IMR-90 (cell line): ENCODE data around the gene HS3ST2. TPM values are rescaled to one million over a fixed set of nuclear protein-coding genes. Genes with fewer than 3 reads are reported as not detected.

ENCODE experiments used
- ATAC-seq: fragments of 200-7000 bp; cut with Tn5 transposase; 2 replicates; pipeline ENCODE4 v1.9.1; 2020; ENCODE audit warnings: low read depth, mild to moderate bottlenecking, moderate library complexity
- BruUV-seq: library from RNA; stranded (reverse); fragments of 400-500 nt; replicated peaks from 2 replicates; lab custom pipeline; 2021; lab: Mats Ljungman, UMichigan
- CTCF ChIA-PET: fragments of 300-600 bp; formaldehyde crosslinking; extraction: SDS; loops from one replicate; lab custom pipeline; 2021; ENCODE audit warnings: antibody characterized with exemption; lab: Yijun Ruan, JAX
- POLR2A ChIA-PET: fragments of 300-600 bp; sonication (Branson Sonifier 250); formaldehyde crosslinking; loops from one replicate; lab custom pipeline; 2022; ENCODE audit warnings: antibody characterized with exemption; ENCODE audit not compliant: unreplicated experiment; lab: Charles Lee
- DNase-seq: peaks from one replicate; pipeline ENCODE4 v3.0.0; 2013
- H2AFZ ChIP-seq: replicated peaks from 2 replicates; pipeline ENCODE3; 2013; ENCODE audit warnings: low read length, mild to moderate bottlenecking; ENCODE audit not compliant: poor library complexity
- H2AK5ac ChIP-seq: 2 replicates; pipeline ENCODE4 v1.6.1; 2013; ENCODE audit warnings: low read depth, low read length, inconsistent platforms
- H2AK9ac ChIP-seq: replicated peaks from 2 replicates; pipeline ENCODE3; 2013; ENCODE audit warnings: mild to moderate bottlenecking, low read depth, low read length, moderate library complexity; ENCODE audit not compliant: poor library complexity
- H2BK120ac ChIP-seq: 2 replicates; pipeline ENCODE4 v1.6.1; 2013; ENCODE audit warnings: low read depth, low read length, inconsistent platforms
- H2BK15ac ChIP-seq: 3 replicates; pipeline ENCODE4 v1.6.1; 2013; ENCODE audit warnings: low read depth, low read length, inconsistent platforms
- H2BK20ac ChIP-seq: 2 replicates; pipeline ENCODE4 v1.6.1; 2013; ENCODE audit warnings: low read depth, mild to moderate bottlenecking, inconsistent platforms, low read length, moderate library complexity
- H2BK5ac ChIP-seq: 2 replicates; pipeline ENCODE4 v1.6.1; 2013; ENCODE audit warnings: mild to moderate bottlenecking, low read depth, low read length, inconsistent platforms; ENCODE audit not compliant: poor library complexity, severe bottlenecking
- H3K14ac ChIP-seq: replicated peaks from 2 replicates; pipeline ENCODE4 v1.6.1; 2013; ENCODE audit warnings: low read depth, low read length, inconsistent platforms
- H3K18ac ChIP-seq: 2 replicates; pipeline ENCODE4 v1.6.1; 2013; ENCODE audit warnings: low read depth, low read length, control low read depth
- H3K23ac ChIP-seq: 2 replicates; pipeline ENCODE4 v1.6.1; 2013; ENCODE audit warnings: low read depth, low read length, inconsistent platforms
- H3K27ac ChIP-seq: 2 replicates; pipeline ENCODE4 v1.5.1; 2013; ENCODE audit warnings: mild to moderate bottlenecking, control low read depth, low read length; ENCODE audit not compliant: insufficient read depth
- H3K27me3 ChIP-seq: 2 replicates; pipeline ENCODE4 v1.6.1; 2013; ENCODE audit warnings: low read length; ENCODE audit not compliant: control insufficient read depth, insufficient read depth
- H3K36me3 ChIP-seq: 2 replicates; pipeline ENCODE4 v1.6.1; 2013; ENCODE audit warnings: low read length, mixed read lengths; ENCODE audit not compliant: control insufficient read depth, insufficient read depth
- H3K4ac ChIP-seq: 2 replicates; pipeline ENCODE4 v1.6.1; 2013; ENCODE audit warnings: low read depth, low read length, inconsistent platforms
- H3K4me1 ChIP-seq: 2 replicates; pipeline ENCODE4 v1.6.1; 2013; ENCODE audit warnings: low read length, mixed read lengths; ENCODE audit not compliant: control insufficient read depth, insufficient read depth
- H3K4me2 ChIP-seq: 2 replicates; pipeline ENCODE4 v1.6.1; 2013; ENCODE audit warnings: low read depth, mild to moderate bottlenecking, control low read depth, low read length, moderate library complexity
- H3K4me3 ChIP-seq: 2 replicates; pipeline ENCODE4 v1.5.1; 2013; ENCODE audit warnings: low read depth, mild to moderate bottlenecking, control low read depth, low read length, moderate library complexity; ENCODE audit not compliant: insufficient read depth
- H3K56ac ChIP-seq: 2 replicates; pipeline ENCODE4 v1.6.1; 2013; ENCODE audit warnings: low read length, inconsistent platforms; ENCODE audit not compliant: insufficient read depth; ENCODE audit errors: extremely low read depth
- H3K79me1 ChIP-seq, 2 experiments: 2 replicates each; pipeline ENCODE4 v1.6.1; 2013; ENCODE audit warnings: low read length in 2 of 2, inconsistent platforms in 1 of 2, low read depth in 1 of 2
- H3K9ac ChIP-seq: 2 replicates; pipeline ENCODE4 v1.6.1; 2013; ENCODE audit warnings: low read depth, low read length, control low read depth
- H3K9me1 ChIP-seq: 2 replicates; pipeline ENCODE4 v1.6.1; 2013; ENCODE audit warnings: low read length, inconsistent platforms; ENCODE audit not compliant: insufficient read depth
- H3K9me3 ChIP-seq: 2 replicates; pipeline ENCODE4 v1.6.1; 2013; ENCODE audit warnings: low read length; ENCODE audit not compliant: control insufficient read depth, insufficient read depth
- H4K20me1 ChIP-seq: 2 replicates; pipeline ENCODE4 v1.6.1; 2013; ENCODE audit warnings: low read length, inconsistent platforms; ENCODE audit not compliant: insufficient read depth
- H4K5ac ChIP-seq: 2 replicates; pipeline ENCODE4 v1.6.1; 2013; ENCODE audit warnings: mild to moderate bottlenecking, low read depth, low read length, control low read depth
- H4K8ac ChIP-seq, 2 experiments: 2 replicates each; pipeline ENCODE4 v1.6.1; 2013; ENCODE audit warnings: low read depth in 2 of 2, low read length in 2 of 2, control low read depth in 1 of 2, inconsistent platforms in 1 of 2
- H4K91ac ChIP-seq: 2 replicates; pipeline ENCODE4 v1.6.1; 2013; ENCODE audit warnings: low read depth, low read length, inconsistent platforms; ENCODE audit not compliant: insufficient read depth
- MXI1 ChIP-seq: IDR thresholded peaks from 2 replicates; pipeline ENCODE4 v1.6.1; 2012; ENCODE audit warnings: low read depth, mild to moderate bottlenecking, low read length, moderate library complexity, borderline replicate concordance
- WGBS, 2 experiments: methylation state at CpG; one replicate each; pipeline versions ENCODE4 v1.1.5 to v1.1.7; 2013; ENCODE audit warnings: missing lambda C conversion rate in 2 of 2; ENCODE audit not compliant: insufficient read length in 1 of 2; ENCODE audit errors: extremely low coverage in 2 of 2; 5-methylcytosine and 5-hydroxymethylcytosine counted together
- dilution Hi-C: fragments of 300-500 bp; cut with HindIII; formaldehyde crosslinking; loops from one replicate; pipeline ENCODE4 v1.14.3; 2018; ENCODE audit warnings: low sequenced_read_pairs; ENCODE audit not compliant: unreplicated experiment
- in situ Hi-C: fragments of 300-500 bp; cut with MboI; formaldehyde crosslinking; loops from 3 replicates; pipeline ENCODE4 v1.14.3; 2019; ENCODE audit warnings: low sequenced_read_pairs, inconsistent platforms, mixed read lengths
- intact Hi-C: fragments of 100-400 bp; cut with micrococcal nuclease; formaldehyde crosslinking; loops from 2 replicates; pipeline ENCODE4 v1.10.0; 2022
- polyA plus RNA-seq, 3 experiments: library from polyadenylated mRNA; depleted of rRNA; stranded (reverse); fragments of >200 nt; gene quantifications; 2 replicates each; pipeline ENCODE4 v1.2.3, GENCODE V29; 2012; ENCODE audit warnings: low replicate concordance in 1 of 3
- total RNA-seq: library from RNA; depleted of rRNA; stranded (reverse); fragments of >200 nt; gene quantifications from 2 replicates; pipeline ENCODE4 v1.2.3, GENCODE V29; 2012

HS3ST2 gene
- total and polyA plus RNA-seq, 2 of the 4 experiments (the other 2 are of a cell fraction) = not detected

DNA sequence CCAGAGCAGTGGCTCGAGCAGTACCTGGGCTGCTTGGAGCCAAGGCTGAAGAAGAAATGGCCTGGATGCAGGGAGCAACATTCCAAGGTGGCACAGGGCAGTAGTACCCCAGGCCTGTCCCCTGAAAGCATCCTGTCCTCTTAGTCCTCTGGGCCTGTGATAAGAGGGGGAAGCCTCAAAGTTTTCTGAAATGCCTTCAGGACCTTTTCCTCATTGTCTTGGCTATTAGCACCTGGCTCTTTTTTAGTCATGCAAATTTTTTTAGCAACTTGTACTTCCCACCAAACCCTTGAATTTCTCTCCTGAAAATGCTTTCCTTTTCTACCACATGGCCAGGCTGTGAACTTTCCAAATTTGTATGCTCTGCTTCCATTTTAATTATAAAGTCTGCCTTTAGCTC lies 148.9 kb downstream of the HS3ST2 start:
- ChIA-PET CTCF (no interaction called here), POLR2A (no interaction called here)
- H3K56ac ChIP-seq = no peak overlapping the region
- H3K79me1 ChIP-seq = no peaks in the 10 kb centered on the region
- no peaks in the 10 kb centered on the region for H3K9me3 ChIP-seq
- H3K36me3 ChIP-seq = no peaks in the 10 kb centered on the region
- in situ Hi-C loops (no loop called here), intact Hi-C loops (no loop called here), dilution Hi-C loops (no loop called here)
- H3K9me1 ChIP-seq = no peaks in the 10 kb centered on the region
- no peak for DNase-seq
- H2AFZ ChIP-seq = no peak overlapping the region
- H4K5ac ChIP-seq = no peak overlapping the region
- no peak overlapping the region for H2BK5ac ChIP-seq
- H2AK5ac ChIP-seq = no peak overlapping the region
- no peaks in the 10 kb centered on the region for H3K4me1 ChIP-seq
- H3K27ac ChIP-seq = no peak overlapping the region
- H3K23ac ChIP-seq = no peak overlapping the region
- no peaks in the 10 kb centered on the region for H3K27me3 ChIP-seq
- no peak overlapping the region for H3K9ac ChIP-seq
- no peak overlapping the region for H3K14ac ChIP-seq
- no peak overlapping the region for H4K91ac ChIP-seq
- no peak for ATAC-seq
- H2BK20ac ChIP-seq = no peak overlapping the region
- no peak for TF ChIP-seq MXI1
- H2BK15ac ChIP-seq = no peak overlapping the region
- H4K8ac ChIP-seq = no peak overlapping the region
- no peak overlapping the region for H3K4me2 ChIP-seq
- H3K4me3 ChIP-seq = no peak overlapping the region
- no peak overlapping the region for H2AK9ac ChIP-seq
- H4K20me1 ChIP-seq = no peaks in the 10 kb centered on the region
- no CpG with 5 or more reads among the region's 1 CpG for WGBS, 2 experiments
- H3K4ac ChIP-seq = no peak overlapping the region
- no peak overlapping the region for H2BK120ac ChIP-seq
- BruUV-seq = no TSS peak
- H3K18ac ChIP-seq = no peak overlapping the region
